ENCODE results near the gene ANO2.

ANO2 gene

GRCh38 chr12:5776091-5776490 lies 169.0 kb downstream of the ANO2 start:
- DNase-seq (ENCODE audit: low spot score): no peak

- DNase-seq (ENCODE audit: low spot score): no peak
Measured at GRCh38 chr12:5773550-5773949, 171.5 kb downstream of the ANO2 start.

GRCh38 chr12:5771756-5772155 lies 173.3 kb downstream of the ANO2 start:
- no peak for DNase-seq (ENCODE audit: low spot score)

- DNase-seq (ENCODE audit: low spot score): no peak
Measured at GRCh38 chr12:5770727-5771126, 174.3 kb downstream of the ANO2 start.

- no peak for DNase-seq (ENCODE audit: low spot score)
Measured at GRCh38 chr12:5768581-5769196, 176.4 kb downstream of the ANO2 start.

GRCh38 chr12:5768171-5768570 lies 176.9 kb downstream of the ANO2 start:
- no peak for DNase-seq (ENCODE audit: low spot score)

- DNase-seq (ENCODE audit: low spot score): no peak
Measured at GRCh38 chr12:5758347-5758746, 186.7 kb downstream of the ANO2 start.

GRCh38 chr12:5756338-5756842 lies 188.7 kb downstream of the ANO2 start:
- no peak for DNase-seq (ENCODE audit: low spot score)

- DNase-seq (ENCODE audit: low spot score): no peak
Measured at GRCh38 chr12:5748027-5748426, 197.0 kb downstream of the ANO2 start.

- DNase-seq (ENCODE audit: low spot score): no peak
Measured at GRCh38 chr12:5746917-5747316, 198.1 kb downstream of the ANO2 start.

- DNase-seq (ENCODE audit: low spot score): no peak
Measured at GRCh38 chr12:5746036-5746908, 198.8 kb downstream of the ANO2 start.

- DNase-seq (ENCODE audit: low spot score): peak; percentile 80
Measured at GRCh38 chr12:5745251-5745888, 199.7 kb downstream of the ANO2 start.

GRCh38 chr12:5742258-5742657 lies 202.8 kb downstream of the ANO2 start:
- DNase-seq (ENCODE audit: low spot score): no peak

GRCh38 chr12:5739917-5740316 lies 205.1 kb downstream of the ANO2 start:
- no peak for DNase-seq (ENCODE audit: low spot score)

- DNase-seq (ENCODE audit: low spot score): no peak
Measured at GRCh38 chr12:5737778-5738177, 207.3 kb downstream of the ANO2 start.

GRCh38 chr12:5736527-5736926 lies 208.5 kb downstream of the ANO2 start:
- no peak for DNase-seq (ENCODE audit: low spot score)

- DNase-seq (ENCODE audit: low spot score): no peak
Measured at GRCh38 chr12:5736016-5736415, 209.0 kb downstream of the ANO2 start.

- no peak for DNase-seq (ENCODE audit: low spot score)
Measured at GRCh38 chr12:5733916-5734315, 211.1 kb downstream of the ANO2 start.

GRCh38 chr12:5733136-5733755 lies 211.8 kb downstream of the ANO2 start:
- DNase-seq (ENCODE audit: low spot score): no peak

GRCh38 chr12:5730962-5731361 lies 214.1 kb downstream of the ANO2 start:
- no peak for DNase-seq (ENCODE audit: low spot score)

GRCh38 chr12:5723711-5724252 lies 221.3 kb downstream of the ANO2 start:
- no peak for DNase-seq (ENCODE audit: low spot score)

GRCh38 chr12:5723071-5723470 lies 222.0 kb downstream of the ANO2 start:
- DNase-seq (ENCODE audit: low spot score): no peak
